Kidney (tissue), 14 donors: ENCODE data around the gene C1QTNF8. TPM values are rescaled to one million over a fixed set of nuclear protein-coding genes. Genes with fewer than 3 reads are reported as not detected.

Experiments
- DNase-seq, 5 donors: peaks; one replicate each; pipeline ENCODE4 v3.0.0-alpha.2; 2013 to 2020
- FAIRE-seq: peaks from 2 replicates; lab custom pipeline; 2012; peaks lifted over from hg19 to GRCh38; lab: Jason Lieb, UNC
- H3K27ac ChIP-seq, 2 donors: one replicate each; pipeline ENCODE4 v1.7.0; 2013; ENCODE audit warnings: low read depth in 2 of 2, low read length in 2 of 2, inconsistent platforms in 1 of 2
- H3K27me3 ChIP-seq: one replicate; pipeline ENCODE4 v1.7.1; 2013; ENCODE audit warnings: low read length, inconsistent platforms; ENCODE audit not compliant: control insufficient read depth, insufficient read depth
- H3K36me3 ChIP-seq, 3 donors: one replicate each; pipeline versions ENCODE4 v1.7.0 to v1.7.1; 2013; ENCODE audit warnings: low read length in 3 of 3, control low read depth in 1 of 3, inconsistent platforms in 1 of 3; ENCODE audit not compliant: insufficient read depth in 3 of 3, control insufficient read depth in 2 of 3
- H3K4me1 ChIP-seq, 3 donors: one replicate each; pipeline versions ENCODE4 v1.7.0 to v1.7.1; 2013; ENCODE audit warnings: low read length in 3 of 3, inconsistent platforms in 1 of 3, low read depth in 1 of 3; ENCODE audit not compliant: control insufficient read depth in 2 of 3, insufficient read depth in 2 of 3
- H3K4me3 ChIP-seq, 3 donors: one replicate each; pipeline versions ENCODE4 v1.7.0 to v1.8.1; 2013; ENCODE audit warnings: low read length in 3 of 3, control low read depth in 1 of 3, inconsistent platforms in 1 of 3
- H3K9ac ChIP-seq, 3 donors: one replicate each; pipeline versions ENCODE4 v1.7.0 to v1.7.1; 2013; ENCODE audit warnings: low read length in 3 of 3, control low read depth in 1 of 3, inconsistent platforms in 1 of 3
- H3K9me3 ChIP-seq, 3 donors: one replicate each; pipeline versions ENCODE4 v1.7.0 to v1.7.1; 2013; ENCODE audit warnings: low read length in 3 of 3, control low read depth in 1 of 3, inconsistent platforms in 1 of 3; ENCODE audit not compliant: control insufficient read depth in 2 of 3, insufficient read depth in 1 of 3
- intact Hi-C: fragments of 100-400 bp; cut with DNase I; formaldehyde crosslinking; loops from one replicate; pipeline ENCODE4 v1.11.1; 2022
- polyA plus RNA-seq: library from polyadenylated mRNA; stranded (reverse); fragments of 350-450 nt; fragmentation: Illumina TruSeq; extraction: RNeasy Lipid Tissue Mini Kit (QIAGEN cat#74804); gene quantifications from one replicate; pipeline ENCODE4 v1.2.3, GENCODE V29; 2014; ENCODE audit warnings: low read depth, low replicate concordance; ENCODE audit not compliant: insufficient read depth
- total RNA-seq: library from RNA; stranded (reverse); fragmentation: NEBNext Ultra II Directional; extraction: Animal tissue kit (Norgen Biotek cat#: 25700); gene quantifications from one replicate; pipeline ENCODE4 v1.2.1, GENCODE V29; 2021
- TF ChIP-seq, protein P1 (sequence below): IDR thresholded peaks from 3 replicates; pipeline ENCODE4 v1.5.1; 2012; ENCODE audit warnings: mild to moderate bottlenecking, moderate library complexity, borderline replicate concordance; ENCODE audit not compliant: insufficient read depth; ENCODE audit errors: extremely low read depth
- donor health status: control.
- donor health status: control.
- donor health status: control.
- donor health status: control.
- donor health status: control.
- donor health status: DM: yes; HTN: yes; CAD: no.
- donor health status: Normal renal cell carcinoma (clear cell type).

The C1QTNF8 gene
- total and polyA plus RNA-seq, 2 donors from 2014 or later: not detected

DNA sequence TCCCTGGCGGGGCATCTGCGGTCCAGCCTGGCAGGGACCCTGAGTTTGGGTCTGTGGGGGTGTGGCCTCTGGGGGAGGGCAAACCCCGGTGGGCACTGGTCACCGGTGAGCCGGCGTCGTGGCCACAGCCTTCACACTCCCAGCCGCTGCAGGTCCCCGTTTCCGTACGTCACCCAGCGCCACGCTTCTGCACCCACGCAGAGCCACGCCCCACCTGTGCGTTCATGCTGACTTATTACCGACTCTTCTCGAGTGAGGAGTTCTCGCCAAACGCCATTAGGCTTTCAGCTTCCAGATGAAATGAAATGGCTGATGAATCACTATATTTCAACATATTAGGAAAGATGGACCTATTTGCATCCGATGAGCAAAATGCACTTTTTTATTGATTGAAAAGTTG, 32.3 kb downstream of the C1QTNF8 start:
- FAIRE-seq: no peak
- Histone ChIP-seq H3K9ac (no peak overlapping the region), H3K27ac (no peak overlapping the region), H3K36me3 (no peaks in the 10 kb centered on the region), H3K9me3 (peaks cover 0 to 3% (median 0%) of the 10 kb centered on the region in 3 donors), H3K27me3 (peaks cover 3% of the 10 kb centered on the region), H3K4me1 (no peaks in the 10 kb centered on the region), H3K4me3 (no peak overlapping the region)
- DNase-seq: no peak
- intact Hi-C loops: no loop called here
- TF ChIP-seq, protein P1, sequence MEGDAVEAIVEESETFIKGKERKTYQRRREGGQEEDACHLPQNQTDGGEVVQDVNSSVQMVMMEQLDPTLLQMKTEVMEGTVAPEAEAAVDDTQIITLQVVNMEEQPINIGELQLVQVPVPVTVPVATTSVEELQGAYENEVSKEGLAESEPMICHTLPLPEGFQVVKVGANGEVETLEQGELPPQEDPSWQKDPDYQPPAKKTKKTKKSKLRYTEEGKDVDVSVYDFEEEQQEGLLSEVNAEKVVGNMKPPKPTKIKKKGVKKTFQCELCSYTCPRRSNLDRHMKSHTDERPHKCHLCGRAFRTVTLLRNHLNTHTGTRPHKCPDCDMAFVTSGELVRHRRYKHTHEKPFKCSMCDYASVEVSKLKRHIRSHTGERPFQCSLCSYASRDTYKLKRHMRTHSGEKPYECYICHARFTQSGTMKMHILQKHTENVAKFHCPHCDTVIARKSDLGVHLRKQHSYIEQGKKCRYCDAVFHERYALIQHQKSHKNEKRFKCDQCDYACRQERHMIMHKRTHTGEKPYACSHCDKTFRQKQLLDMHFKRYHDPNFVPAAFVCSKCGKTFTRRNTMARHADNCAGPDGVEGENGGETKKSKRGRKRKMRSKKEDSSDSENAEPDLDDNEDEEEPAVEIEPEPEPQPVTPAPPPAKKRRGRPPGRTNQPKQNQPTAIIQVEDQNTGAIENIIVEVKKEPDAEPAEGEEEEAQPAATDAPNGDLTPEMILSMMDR: no peak

DNA sequence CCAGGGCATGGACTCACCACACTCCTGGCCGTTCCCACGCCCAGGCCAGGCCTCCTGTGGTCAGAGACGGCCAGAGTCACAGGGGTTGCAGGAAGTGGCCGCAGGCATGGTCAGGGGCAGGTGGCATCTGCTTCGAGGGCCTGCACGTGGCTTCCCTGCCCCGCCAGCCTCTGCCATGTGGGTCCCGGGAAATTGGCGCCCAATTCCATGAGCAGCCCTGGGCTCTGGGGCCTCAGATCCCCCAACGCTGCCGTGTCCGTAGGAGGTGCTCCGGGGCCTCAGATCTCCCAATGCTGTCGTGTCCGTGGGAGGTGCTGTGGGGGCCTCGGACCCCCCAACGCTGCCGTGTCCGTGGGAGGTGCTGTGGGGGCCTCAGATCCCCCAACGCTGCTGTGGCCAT, 33.1 kb downstream of the C1QTNF8 start:
- peaks cover 0 to 3% (median 0%) of the 10 kb centered on the region in 3 donors for H3K9me3 ChIP-seq
- no peak overlapping the region for H3K27ac ChIP-seq
- H3K36me3 ChIP-seq: no peaks in the 10 kb centered on the region
- no peaks in the 10 kb centered on the region for H3K4me1 ChIP-seq
- no peak overlapping the region for H3K4me3 ChIP-seq
- no peak for DNase-seq
- intact Hi-C loops: no loop called here
- TF ChIP-seq, protein P1: no peak
- H3K9ac ChIP-seq: no peak overlapping the region
- FAIRE-seq: no peak
- H3K27me3 ChIP-seq: peaks cover 3% of the 10 kb centered on the region

DNA sequence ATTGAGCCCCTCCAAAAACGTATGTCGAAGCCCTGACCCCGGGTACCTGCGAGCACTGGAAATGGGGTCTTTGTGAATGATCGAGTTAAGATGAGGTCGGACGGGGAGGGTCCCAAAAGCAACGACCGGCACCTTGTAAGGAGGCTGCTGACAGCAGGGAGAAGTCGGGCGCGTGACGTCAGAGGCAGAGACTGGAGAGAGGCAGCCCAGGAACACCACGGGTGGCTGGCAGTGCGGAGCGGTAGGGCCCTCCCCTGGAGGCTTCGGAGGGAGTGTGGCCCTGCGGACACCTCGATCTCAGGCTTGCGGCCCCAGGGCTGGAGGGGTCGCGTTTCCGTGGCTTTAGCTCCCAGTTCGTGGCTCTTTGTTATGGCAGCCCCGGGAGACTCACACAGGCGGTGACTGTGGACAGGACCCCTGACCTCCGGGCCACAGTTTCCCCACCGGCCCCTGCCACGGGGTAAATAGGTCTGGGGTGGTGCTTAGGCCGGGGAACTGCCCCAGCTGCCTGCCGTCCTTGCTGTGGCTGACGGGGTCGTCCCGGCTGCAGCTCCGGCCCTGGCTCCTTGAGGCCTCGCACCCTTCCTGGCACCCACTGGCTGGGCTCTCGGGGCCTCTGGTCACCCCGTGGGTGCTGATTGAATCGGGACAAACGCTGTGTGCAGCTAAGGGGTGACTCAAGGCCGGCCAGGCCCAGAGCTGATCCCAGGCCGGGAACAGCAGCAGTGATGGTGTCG, 34.1 kb downstream of the C1QTNF8 start:
- H3K9ac ChIP-seq: no peak overlapping the region
- H3K27ac ChIP-seq: no peak overlapping the region
- DNase-seq (no peak), FAIRE-seq (no peak)
- intact Hi-C loops: no loop called here
- H3K36me3 ChIP-seq: no peaks in the 10 kb centered on the region
- peaks cover 3% of the 10 kb centered on the region for H3K27me3 ChIP-seq
- no peaks in the 10 kb centered on the region for H3K4me1 ChIP-seq
- TF ChIP-seq, protein P1: no peak
- H3K4me3 ChIP-seq: no peak overlapping the region
- H3K9me3 ChIP-seq: peaks cover 0 to 3% (median 0%) of the 10 kb centered on the region in 3 donors
